Mucosa of stomach (tissue), 1 donor: ENCODE measurements around the gene ADPRH.

Source experiments
- H3K27me3 ChIP-seq: one replicate; pipeline ENCODE4 v1.7.0; 2013; ENCODE audit warnings: mild to moderate bottlenecking, low read length; ENCODE audit not compliant: control insufficient read depth, insufficient read depth
- H3K36me3 ChIP-seq: one replicate; pipeline ENCODE4 v1.7.0; 2013; ENCODE audit warnings: low read length; ENCODE audit not compliant: control insufficient read depth, insufficient read depth
- H3K4me1 ChIP-seq: one replicate; pipeline ENCODE4 v1.7.0; 2013; ENCODE audit warnings: mild to moderate bottlenecking, low read length; ENCODE audit not compliant: control insufficient read depth, insufficient read depth
- H3K4me3 ChIP-seq: one replicate; pipeline ENCODE4 v1.7.0; 2013; ENCODE audit warnings: low read length
- H3K9ac ChIP-seq: one replicate; pipeline ENCODE4 v1.7.0; 2013; ENCODE audit warnings: mild to moderate bottlenecking, low read length, moderate library complexity
- H3K9me3 ChIP-seq: one replicate; pipeline ENCODE4 v1.7.0; 2013; ENCODE audit warnings: mild to moderate bottlenecking, low read length, moderate library complexity; ENCODE audit not compliant: control insufficient read depth
- donor health status: Pancreatic carcinoma.

ADPRH gene

GRCh38 chr3:119579366-119580066, at the start of gene ADPRH:
TSS of gene ADPRH (plus strand) at chr3:119579492. CDS start at chr3:119582170, 2,678 bp downstream.
- Histone ChIP-seq H3K36me3 (no peaks in the 10 kb centered on the region), H3K9me3 (no peaks in the 10 kb centered on the region), H3K27me3 (no peaks in the 10 kb centered on the region), H3K4me1 (peaks cover 9% of the 10 kb centered on the region), H3K4me3 (peak within 1 kb of the TSS; percentile 47), H3K9ac (peak within 1 kb of the TSS; percentile 68)

GRCh38 chr3:119529883-119530282, 49.4 kb upstream of the ADPRH start:
- Histone ChIP-seq H3K9me3 (no peaks in the 10 kb centered on the region), H3K27me3 (no peaks in the 10 kb centered on the region), H3K9ac (no peak overlapping the region), H3K4me3 (no peak overlapping the region), H3K36me3 (no peaks in the 10 kb centered on the region), H3K4me1 (peaks cover 5% of the 10 kb centered on the region)

GRCh38 chr3:119530456-119530855, 48.8 kb upstream of the ADPRH start:
- Histone ChIP-seq H3K9ac (no peak overlapping the region), H3K4me1 (peaks cover 5% of the 10 kb centered on the region), H3K4me3 (no peak overlapping the region), H3K9me3 (no peaks in the 10 kb centered on the region), H3K36me3 (no peaks in the 10 kb centered on the region), H3K27me3 (no peaks in the 10 kb centered on the region)

DNA sequence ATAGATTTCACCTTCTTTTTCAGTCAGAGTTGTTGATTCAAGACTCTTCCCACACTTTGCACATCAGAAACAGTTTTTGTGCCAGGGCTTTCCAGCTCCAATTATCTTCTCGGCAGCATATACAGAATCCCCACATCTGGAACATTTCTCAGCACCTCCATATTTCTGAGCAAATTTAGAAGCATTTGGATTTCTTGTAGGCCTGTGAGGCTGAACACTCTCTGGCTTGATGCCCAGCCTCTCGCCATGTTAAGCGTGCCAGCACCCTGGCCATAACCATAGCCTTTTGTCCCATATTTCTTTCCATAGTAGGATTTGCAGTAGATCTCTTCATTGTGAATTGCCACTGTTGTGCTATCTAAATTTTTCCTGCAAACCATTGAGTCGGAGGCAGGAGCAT, 48.1 kb upstream of the ADPRH start:
- Histone ChIP-seq H3K9me3 (no peaks in the 10 kb centered on the region), H3K9ac (no peak overlapping the region), H3K4me3 (no peak overlapping the region), H3K27me3 (no peaks in the 10 kb centered on the region), H3K4me1 (peaks cover 5% of the 10 kb centered on the region), H3K36me3 (no peaks in the 10 kb centered on the region)

GRCh38 chr3:119534296-119534695, 45.0 kb upstream of the ADPRH start:
- Histone ChIP-seq H3K9me3 (no peaks in the 10 kb centered on the region), H3K27me3 (no peaks in the 10 kb centered on the region), H3K9ac (no peak overlapping the region), H3K4me1 (no peaks in the 10 kb centered on the region), H3K4me3 (no peak overlapping the region), H3K36me3 (no peaks in the 10 kb centered on the region)

GRCh38 chr3:119536757-119537156, 42.5 kb upstream of the ADPRH start:
- Histone ChIP-seq H3K9me3 (no peaks in the 10 kb centered on the region), H3K27me3 (no peaks in the 10 kb centered on the region), H3K4me3 (no peak overlapping the region), H3K36me3 (no peaks in the 10 kb centered on the region), H3K4me1 (no peaks in the 10 kb centered on the region), H3K9ac (no peak overlapping the region)

- H3K4me3 ChIP-seq, result no peak overlapping the region
- H3K4me1 ChIP-seq, result no peaks in the 10 kb centered on the region
- H3K36me3 ChIP-seq, result no peaks in the 10 kb centered on the region
- no peaks in the 10 kb centered on the region for H3K27me3 ChIP-seq
- H3K9ac ChIP-seq, result no peak overlapping the region
- no peaks in the 10 kb centered on the region for H3K9me3 ChIP-seq
Observed at GRCh38 chr3:119538772-119539171, 40.5 kb upstream of the ADPRH start.

- no peaks in the 10 kb centered on the region for H3K36me3 ChIP-seq
- no peaks in the 10 kb centered on the region for H3K27me3 ChIP-seq
- H3K9me3 ChIP-seq, result no peaks in the 10 kb centered on the region
- H3K4me1 ChIP-seq, result no peaks in the 10 kb centered on the region
- no peak overlapping the region for H3K9ac ChIP-seq
- no peak overlapping the region for H3K4me3 ChIP-seq
Observed at GRCh38 chr3:119541547-119541946, 37.7 kb upstream of the ADPRH start.

GRCh38 chr3:119542168-119542767, 37.0 kb upstream of the ADPRH start:
- no peak overlapping the region for H3K9ac ChIP-seq
- no peaks in the 10 kb centered on the region for H3K36me3 ChIP-seq
- no peaks in the 10 kb centered on the region for H3K4me1 ChIP-seq
- no peak overlapping the region for H3K4me3 ChIP-seq
- H3K27me3 ChIP-seq, result no peaks in the 10 kb centered on the region
- no peaks in the 10 kb centered on the region for H3K9me3 ChIP-seq

- Histone ChIP-seq H3K9ac (no peak overlapping the region), H3K27me3 (no peaks in the 10 kb centered on the region), H3K36me3 (no peaks in the 10 kb centered on the region), H3K9me3 (no peaks in the 10 kb centered on the region), H3K4me1 (no peaks in the 10 kb centered on the region), H3K4me3 (no peak overlapping the region)
Observed at GRCh38 chr3:119543147-119543546, 36.1 kb upstream of the ADPRH start.

DNA sequence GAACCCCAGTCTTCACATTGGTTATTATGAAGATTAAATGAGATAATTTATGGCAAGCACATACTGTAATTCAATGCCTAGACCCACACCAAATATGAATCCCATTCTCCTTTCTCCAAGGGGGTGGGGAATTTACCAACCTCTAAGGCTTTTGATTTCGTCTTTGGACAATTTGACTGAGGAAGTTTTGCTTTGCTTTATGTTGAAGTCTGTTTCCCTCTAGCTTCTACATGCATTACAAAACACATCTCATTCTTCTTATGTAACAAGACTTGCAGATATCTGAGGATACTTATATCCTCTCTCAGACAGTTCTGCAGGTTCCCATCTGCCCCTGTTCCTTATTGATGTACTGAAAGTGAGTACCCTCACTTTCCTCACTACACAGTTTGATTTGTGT, 32.1 kb upstream of the ADPRH start:
- no peaks in the 10 kb centered on the region for H3K4me1 ChIP-seq
- no peaks in the 10 kb centered on the region for H3K27me3 ChIP-seq
- no peak overlapping the region for H3K4me3 ChIP-seq
- no peak overlapping the region for H3K9ac ChIP-seq
- no peaks in the 10 kb centered on the region for H3K9me3 ChIP-seq
- no peaks in the 10 kb centered on the region for H3K36me3 ChIP-seq

DNA sequence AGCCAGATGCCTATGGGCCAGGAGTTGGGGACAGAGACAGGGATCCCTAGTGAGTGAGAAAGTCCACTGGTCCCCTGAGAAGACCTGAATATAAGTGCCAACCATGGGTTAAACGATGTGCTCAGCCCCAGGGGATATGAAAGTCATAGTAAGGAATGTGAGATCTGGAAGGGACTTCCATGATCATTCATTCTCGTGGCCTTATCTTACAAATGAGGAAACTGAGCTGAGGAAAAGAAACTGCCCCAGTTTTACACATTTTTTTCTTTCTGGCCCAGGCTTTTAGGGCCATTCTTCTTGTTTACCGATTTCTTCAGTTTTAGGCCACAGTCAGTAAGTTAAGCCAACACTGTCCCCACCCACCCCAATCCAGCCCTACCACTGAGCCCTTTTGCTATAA, 31.0 kb upstream of the ADPRH start:
- Histone ChIP-seq H3K9me3 (no peaks in the 10 kb centered on the region), H3K27me3 (no peaks in the 10 kb centered on the region)

More for the DNA sequence above, 31.0 kb upstream of the ADPRH start:
- Histone ChIP-seq H3K4me3 (no peak overlapping the region), H3K4me1 (no peaks in the 10 kb centered on the region), H3K36me3 (no peaks in the 10 kb centered on the region), H3K9ac (no peak overlapping the region)
